ENCODE measurements around the gene PDZD2.

- no peak for TF ChIP-seq POLR2A (IDR thresholded peaks at IDR 0.05)
- TF ChIP-seq, protein P1, sequence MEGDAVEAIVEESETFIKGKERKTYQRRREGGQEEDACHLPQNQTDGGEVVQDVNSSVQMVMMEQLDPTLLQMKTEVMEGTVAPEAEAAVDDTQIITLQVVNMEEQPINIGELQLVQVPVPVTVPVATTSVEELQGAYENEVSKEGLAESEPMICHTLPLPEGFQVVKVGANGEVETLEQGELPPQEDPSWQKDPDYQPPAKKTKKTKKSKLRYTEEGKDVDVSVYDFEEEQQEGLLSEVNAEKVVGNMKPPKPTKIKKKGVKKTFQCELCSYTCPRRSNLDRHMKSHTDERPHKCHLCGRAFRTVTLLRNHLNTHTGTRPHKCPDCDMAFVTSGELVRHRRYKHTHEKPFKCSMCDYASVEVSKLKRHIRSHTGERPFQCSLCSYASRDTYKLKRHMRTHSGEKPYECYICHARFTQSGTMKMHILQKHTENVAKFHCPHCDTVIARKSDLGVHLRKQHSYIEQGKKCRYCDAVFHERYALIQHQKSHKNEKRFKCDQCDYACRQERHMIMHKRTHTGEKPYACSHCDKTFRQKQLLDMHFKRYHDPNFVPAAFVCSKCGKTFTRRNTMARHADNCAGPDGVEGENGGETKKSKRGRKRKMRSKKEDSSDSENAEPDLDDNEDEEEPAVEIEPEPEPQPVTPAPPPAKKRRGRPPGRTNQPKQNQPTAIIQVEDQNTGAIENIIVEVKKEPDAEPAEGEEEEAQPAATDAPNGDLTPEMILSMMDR (IDR thresholded peaks at IDR 0.05) = no peak
Observed at GRCh38 chr5:31748458-31749172, 109.7 kb downstream of the PDZD2 start.
